GM12892 (cell line): Measurements from ENCODE around the gene CTDSP1.

Source experiments
- POLR2A ChIP-seq: IDR thresholded peaks from 2 replicates; pipeline ENCODE4 v1.6.1; 2011; ENCODE audit warnings: low read depth, low read length, control low read depth
- POLR2AphosphoS5 ChIP-seq: IDR thresholded peaks from 2 replicates; pipeline ENCODE4 v1.6.1; 2011; ENCODE audit warnings: low read depth, low read length, control low read depth
- TAF1 ChIP-seq: IDR thresholded peaks from 2 replicates; pipeline ENCODE4 v1.6.1; 2011; ENCODE audit warnings: low read depth, mild to moderate bottlenecking, control low read depth, low read length, borderline replicate concordance

DNA sequence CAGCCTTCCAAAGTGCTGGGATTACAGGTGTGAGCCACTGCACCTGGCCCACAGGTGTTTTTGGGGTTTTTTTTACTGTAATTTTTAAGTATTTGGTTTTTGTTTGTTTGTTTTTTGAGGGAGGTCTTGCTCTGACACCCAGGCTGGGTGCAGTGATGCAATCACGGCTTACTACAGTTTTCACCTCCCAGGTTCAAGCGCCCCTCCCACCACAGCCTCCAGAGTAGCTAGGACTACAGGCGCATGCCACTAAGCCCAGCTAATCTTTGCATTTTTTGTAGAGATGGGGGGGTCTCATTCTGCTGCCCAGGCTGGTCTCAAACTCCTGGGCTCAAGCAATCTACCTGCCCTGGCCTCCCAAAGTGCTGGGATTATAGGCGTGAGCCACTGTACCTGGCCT, 24.9 kb upstream of the CTDSP1 start:
- TF ChIP-seq POLR2A (no peak), POLR2AphosphoS5 (no peak), TAF1 (no peak)
